HepG2 (cell line): Measurements from ENCODE around the gene GNAI2. TPM values are rescaled to one million over a fixed set of nuclear protein-coding genes. Genes with fewer than 3 reads are reported as not detected.

Experiments used
- ADNP ChIP-seq: sonication (generic); formaldehyde crosslinking; IDR thresholded peaks from 2 replicates; pipeline ENCODE4 v1.4.0; 2020; ENCODE audit warnings: missing genetic modification reagents
- ARHGAP35 ChIP-seq: sonication (generic); formaldehyde crosslinking; IDR thresholded peaks from 2 replicates; pipeline ENCODE4 v1.9.0; 2022; ENCODE audit warnings: mild to moderate bottlenecking, inconsistent platforms, moderate library complexity, missing genetic modification reagents, borderline replicate concordance
- EEA1 ChIP-seq: sonication (generic); formaldehyde crosslinking; IDR thresholded peaks from 2 replicates; pipeline ENCODE4 v1.5.1; 2020; ENCODE audit warnings: mild to moderate bottlenecking, missing genetic modification reagents, borderline replicate concordance
- PAWR ChIP-seq: sonication (generic); formaldehyde crosslinking; IDR thresholded peaks from 2 replicates; pipeline ENCODE4 v1.4.0; 2020; ENCODE audit warnings: missing genetic modification reagents, mild to moderate bottlenecking, borderline replicate concordance
- SMAD9 ChIP-seq: sonication (generic); formaldehyde crosslinking; IDR thresholded peaks from 2 replicates; pipeline ENCODE4 v1.5.1; 2020; ENCODE audit warnings: mild to moderate bottlenecking, missing genetic modification reagents
- UBTF ChIP-seq: sonication (generic); formaldehyde crosslinking; IDR thresholded peaks from 2 replicates; pipeline ENCODE4 v1.4.0; 2020; ENCODE audit warnings: mild to moderate bottlenecking, missing genetic modification reagents
- ZBTB44 ChIP-seq: sonication (generic); formaldehyde crosslinking; IDR thresholded peaks from 2 replicates; pipeline ENCODE4 v1.4.0; 2020; ENCODE audit warnings: missing genetic modification reagents
- ZNF124 ChIP-seq: sonication (generic); formaldehyde crosslinking; IDR thresholded peaks from 2 replicates; pipeline ENCODE4 v1.4.0; 2020; ENCODE audit warnings: missing genetic modification reagents
- ZNF260 ChIP-seq: sonication (generic); formaldehyde crosslinking; IDR thresholded peaks from 2 replicates; pipeline ENCODE4 v1.4.0; 2020; ENCODE audit warnings: missing genetic modification reagents, low read depth, mild to moderate bottlenecking, borderline replicate concordance
- ZNF432 ChIP-seq: sonication (generic); formaldehyde crosslinking; IDR thresholded peaks from 2 replicates; pipeline ENCODE4 v1.5.0; 2020; ENCODE audit warnings: missing genetic modification reagents, mild to moderate bottlenecking, borderline replicate concordance
- polyA plus RNA-seq, 8 experiments: library from polyadenylated mRNA; depleted of rRNA in 3 of 8; stranded (reverse) in 7 of 8; unstranded in 1 of 8; fragments of >200 nt; fragmentation: Illumina TruSeq in 4 of 8; extraction: Trizol in 4 of 8; gene quantifications; 2 replicates each; pipeline versions ENCODE4 v1.2.1 to v1.2.3, GENCODE V29; 2011 to 2016; ENCODE audit warnings: low read depth in 4 of 8, missing spikeins in 1 of 8, mixed read lengths in 1 of 8; ENCODE audit not compliant: insufficient read depth in 1 of 8
- total RNA-seq, 5 experiments: library from RNA; depleted of rRNA; stranded (reverse); fragments of >200 nt; fragmentation: Illumina TruSeq; extraction: Trizol; gene quantifications; 2 replicates each; pipeline ENCODE4 v1.2.3, GENCODE V29; 2016; ENCODE audit warnings: low read depth in 1 of 5
- TF ChIP-seq, protein P1 (sequence below): sonication (generic); formaldehyde crosslinking; IDR thresholded peaks from 2 replicates; pipeline ENCODE4 v1.4.0; 2020; ENCODE audit warnings: missing genetic modification reagents, borderline replicate concordance
- TF ChIP-seq, protein P2 (sequence below): IDR thresholded peaks from 2 replicates; pipeline ENCODE4 v1.6.1; 2018; ENCODE audit warnings: missing genetic modification reagents
- TF ChIP-seq, protein P3 (sequence below): sonication (generic); formaldehyde crosslinking; IDR thresholded peaks from 2 replicates; pipeline ENCODE4 v1.4.0; 2020; ENCODE audit warnings: missing genetic modification reagents
- TF ChIP-seq, protein P4 (sequence below): sonication (generic); formaldehyde crosslinking; IDR thresholded peaks from 2 replicates; pipeline ENCODE4 v1.4.0; 2020; ENCODE audit warnings: missing genetic modification reagents, borderline replicate concordance
- TF ChIP-seq, protein P5 (sequence below): IDR thresholded peaks from 2 replicates; pipeline ENCODE4 v1.6.1; 2016; ENCODE audit warnings: mild to moderate bottlenecking, missing biosample characterization, missing genetic modification reagents

The GNAI2 gene
- total and polyA plus RNA-seq, 2 of the 13 experiments (the other 11 are each of a cell fraction or from before 2014, with no cell fraction given) = 51.1 to 66.2 TPM

DNA sequence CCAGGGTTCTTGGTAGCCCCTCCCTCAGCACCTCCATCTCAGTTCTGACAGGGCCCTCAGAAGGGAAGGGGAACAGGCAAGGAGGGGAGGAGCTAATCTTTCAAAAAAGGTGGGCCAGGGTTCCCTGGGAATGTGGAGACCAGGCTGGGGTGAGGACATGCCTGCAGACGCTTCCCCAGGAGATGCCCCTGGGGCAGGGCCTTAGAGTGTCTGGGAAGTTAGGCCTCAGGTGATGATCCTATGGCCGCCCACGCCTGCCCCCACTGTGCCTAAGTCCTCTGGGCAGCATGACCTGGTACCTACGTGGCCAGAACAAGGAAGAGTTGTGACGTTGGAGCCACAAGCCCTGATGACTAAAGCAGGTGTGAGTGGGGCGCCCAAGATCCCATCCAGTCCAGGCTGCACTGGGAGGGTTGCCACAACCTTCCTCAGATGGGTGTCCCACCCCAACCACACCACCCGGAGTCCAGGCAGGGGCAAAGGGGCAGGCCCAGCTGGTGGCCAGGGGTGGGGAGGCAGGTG, 29.0 kb downstream of the GNAI2 start (continued):
- TF ChIP-seq PAWR (no peak), ARHGAP35 (no peak), EEA1 (CRISPR knock-in tag) (peak; percentile 67; the same call in 1 of the 2 replicates), UBTF (no peak), ZNF124 (no peak), ADNP (CRISPR knock-in tag) (no peak), ZBTB44 (CRISPR knock-in tag) (no peak), ZNF432 (CRISPR knock-in tag) (no peak), ZNF260 (CRISPR knock-in tag) (no peak), SMAD9 (CRISPR knock-in tag) (no peak)
- TF ChIP-seq, protein P1, sequence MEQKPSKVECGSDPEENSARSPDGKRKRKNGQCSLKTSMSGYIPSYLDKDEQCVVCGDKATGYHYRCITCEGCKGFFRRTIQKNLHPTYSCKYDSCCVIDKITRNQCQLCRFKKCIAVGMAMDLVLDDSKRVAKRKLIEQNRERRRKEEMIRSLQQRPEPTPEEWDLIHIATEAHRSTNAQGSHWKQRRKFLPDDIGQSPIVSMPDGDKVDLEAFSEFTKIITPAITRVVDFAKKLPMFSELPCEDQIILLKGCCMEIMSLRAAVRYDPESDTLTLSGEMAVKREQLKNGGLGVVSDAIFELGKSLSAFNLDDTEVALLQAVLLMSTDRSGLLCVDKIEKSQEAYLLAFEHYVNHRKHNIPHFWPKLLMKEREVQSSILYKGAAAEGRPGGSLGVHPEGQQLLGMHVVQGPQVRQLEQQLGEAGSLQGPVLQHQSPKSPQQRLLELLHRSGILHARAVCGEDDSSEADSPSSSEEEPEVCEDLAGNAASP (CRISPR knock-in tag) = no peak
- TF ChIP-seq, protein P2, sequence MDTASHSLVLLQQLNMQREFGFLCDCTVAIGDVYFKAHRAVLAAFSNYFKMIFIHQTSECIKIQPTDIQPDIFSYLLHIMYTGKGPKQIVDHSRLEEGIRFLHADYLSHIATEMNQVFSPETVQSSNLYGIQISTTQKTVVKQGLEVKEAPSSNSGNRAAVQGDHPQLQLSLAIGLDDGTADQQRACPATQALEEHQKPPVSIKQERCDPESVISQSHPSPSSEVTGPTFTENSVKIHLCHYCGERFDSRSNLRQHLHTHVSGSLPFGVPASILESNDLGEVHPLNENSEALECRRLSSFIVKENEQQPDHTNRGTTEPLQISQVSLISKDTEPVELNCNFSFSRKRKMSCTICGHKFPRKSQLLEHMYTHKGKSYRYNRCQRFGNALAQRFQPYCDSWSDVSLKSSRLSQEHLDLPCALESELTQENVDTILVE (CRISPR knock-in tag) = no peak
- TF ChIP-seq, protein P3, sequence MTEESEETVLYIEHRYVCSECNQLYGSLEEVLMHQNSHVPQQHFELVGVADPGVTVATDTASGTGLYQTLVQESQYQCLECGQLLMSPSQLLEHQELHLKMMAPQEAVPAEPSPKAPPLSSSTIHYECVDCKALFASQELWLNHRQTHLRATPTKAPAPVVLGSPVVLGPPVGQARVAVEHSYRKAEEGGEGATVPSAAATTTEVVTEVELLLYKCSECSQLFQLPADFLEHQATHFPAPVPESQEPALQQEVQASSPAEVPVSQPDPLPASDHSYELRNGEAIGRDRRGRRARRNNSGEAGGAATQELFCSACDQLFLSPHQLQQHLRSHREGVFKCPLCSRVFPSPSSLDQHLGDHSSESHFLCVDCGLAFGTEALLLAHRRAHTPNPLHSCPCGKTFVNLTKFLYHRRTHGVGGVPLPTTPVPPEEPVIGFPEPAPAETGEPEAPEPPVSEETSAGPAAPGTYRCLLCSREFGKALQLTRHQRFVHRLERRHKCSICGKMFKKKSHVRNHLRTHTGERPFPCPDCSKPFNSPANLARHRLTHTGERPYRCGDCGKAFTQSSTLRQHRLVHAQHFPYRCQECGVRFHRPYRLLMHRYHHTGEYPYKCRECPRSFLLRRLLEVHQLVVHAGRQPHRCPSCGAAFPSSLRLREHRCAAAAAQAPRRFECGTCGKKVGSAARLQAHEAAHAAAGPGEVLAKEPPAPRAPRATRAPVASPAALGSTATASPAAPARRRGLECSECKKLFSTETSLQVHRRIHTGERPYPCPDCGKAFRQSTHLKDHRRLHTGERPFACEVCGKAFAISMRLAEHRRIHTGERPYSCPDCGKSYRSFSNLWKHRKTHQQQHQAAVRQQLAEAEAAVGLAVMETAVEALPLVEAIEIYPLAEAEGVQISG (CRISPR knock-in tag) = no peak; the same call in 1 of the 2 replicates
- TF ChIP-seq, protein P4, sequence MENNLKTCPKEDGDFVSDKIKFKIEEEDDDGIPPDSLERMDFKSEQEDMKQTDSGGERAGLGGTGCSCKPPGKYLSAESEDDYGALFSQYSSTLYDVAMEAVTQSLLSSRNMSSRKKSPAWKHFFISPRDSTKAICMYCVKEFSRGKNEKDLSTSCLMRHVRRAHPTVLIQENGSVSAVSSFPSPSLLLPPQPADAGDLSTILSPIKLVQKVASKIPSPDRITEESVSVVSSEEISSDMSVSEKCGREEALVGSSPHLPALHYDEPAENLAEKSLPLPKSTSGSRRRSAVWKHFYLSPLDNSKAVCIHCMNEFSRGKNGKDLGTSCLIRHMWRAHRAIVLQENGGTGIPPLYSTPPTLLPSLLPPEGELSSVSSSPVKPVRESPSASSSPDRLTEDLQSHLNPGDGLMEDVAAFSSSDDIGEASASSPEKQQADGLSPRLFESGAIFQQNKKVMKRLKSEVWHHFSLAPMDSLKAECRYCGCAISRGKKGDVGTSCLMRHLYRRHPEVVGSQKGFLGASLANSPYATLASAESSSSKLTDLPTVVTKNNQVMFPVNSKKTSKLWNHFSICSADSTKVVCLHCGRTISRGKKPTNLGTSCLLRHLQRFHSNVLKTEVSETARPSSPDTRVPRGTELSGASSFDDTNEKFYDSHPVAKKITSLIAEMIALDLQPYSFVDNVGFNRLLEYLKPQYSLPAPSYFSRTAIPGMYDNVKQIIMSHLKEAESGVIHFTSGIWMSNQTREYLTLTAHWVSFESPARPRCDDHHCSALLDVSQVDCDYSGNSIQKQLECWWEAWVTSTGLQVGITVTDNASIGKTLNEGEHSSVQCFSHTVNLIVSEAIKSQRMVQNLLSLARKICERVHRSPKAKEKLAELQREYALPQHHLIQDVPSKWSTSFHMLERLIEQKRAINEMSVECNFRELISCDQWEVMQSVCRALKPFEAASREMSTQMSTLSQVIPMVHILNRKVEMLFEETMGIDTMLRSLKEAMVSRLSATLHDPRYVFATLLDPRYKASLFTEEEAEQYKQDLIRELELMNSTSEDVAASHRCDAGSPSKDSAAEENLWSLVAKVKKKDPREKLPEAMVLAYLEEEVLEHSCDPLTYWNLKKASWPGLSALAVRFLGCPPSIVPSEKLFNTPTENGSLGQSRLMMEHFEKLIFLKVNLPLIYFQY = no peak
- TF ChIP-seq, protein P5, sequence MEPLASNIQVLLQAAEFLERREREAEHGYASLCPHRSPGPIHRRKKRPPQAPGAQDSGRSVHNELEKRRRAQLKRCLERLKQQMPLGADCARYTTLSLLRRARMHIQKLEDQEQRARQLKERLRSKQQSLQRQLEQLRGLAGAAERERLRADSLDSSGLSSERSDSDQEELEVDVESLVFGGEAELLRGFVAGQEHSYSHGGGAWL (CRISPR knock-in tag) = no peak
